Astrocyte (in vitro differentiated cells and primary cell): Measurements from ENCODE around the gene SLCO3A1.

Experiments used
- CTCF ChIP-seq: IDR thresholded peaks from 2 replicates; pipeline ENCODE4 v1.5.1; 2011; ENCODE audit warnings: low read depth, mild to moderate bottlenecking, inconsistent platforms, low read length, moderate library complexity; ENCODE audit not compliant: insufficient read depth
- EZH2 ChIP-seq: IDR thresholded peaks from 2 replicates; pipeline ENCODE4 v1.6.1; 2012; ENCODE audit warnings: mild to moderate bottlenecking, low read length, inconsistent platforms; ENCODE audit not compliant: insufficient read depth

- TF ChIP-seq CTCF (no peak), EZH2 (no peak)
Measured at GRCh38 chr15:91890614-91891013, 37.1 kb downstream of the SLCO3A1 start.
